T follicular helper cell (primary cell): Measurements from ENCODE around the gene DYRK2.
"Not testable (repeated sequence)": the region's sequence is repeated elsewhere in the genome, so short reads cannot be mapped to it uniquely, and the experiment has no call there.

Experiments used
- DNase-seq: peaks from one replicate; pipeline ENCODE4 v3.0.0-alpha.2; 2020; ENCODE audit warnings: low read depth

DYRK2 gene

GRCh38 chr12:67671419-67671818 is 22.9 kb downstream of the DYRK2 start:
- DNase-seq: no peak

- no peak for DNase-seq
Measured at GRCh38 chr12:67671892-67672291, 23.3 kb downstream of the DYRK2 start.

GRCh38 chr12:67672507-67672906 is 24.0 kb downstream of the DYRK2 start:
- not testable (repeated sequence) for DNase-seq

- DNase-seq: not testable (repeated sequence)
Measured at GRCh38 chr12:67673509-67673908, 25.0 kb downstream of the DYRK2 start.

GRCh38 chr12:67674417-67674816 is 25.9 kb downstream of the DYRK2 start:
- no peak for DNase-seq

- no peak for DNase-seq
Measured at GRCh38 chr12:67676624-67677023, 28.1 kb downstream of the DYRK2 start.

- DNase-seq: no peak
Measured at GRCh38 chr12:67677166-67677565, 28.6 kb downstream of the DYRK2 start.

- no peak for DNase-seq
Measured at GRCh38 chr12:67681105-67681778, 32.7 kb downstream of the DYRK2 start.

- DNase-seq: no peak
Measured at GRCh38 chr12:67681941-67682620, 33.5 kb downstream of the DYRK2 start.

- DNase-seq: no peak
Measured at GRCh38 chr12:67689385-67689784, 40.8 kb downstream of the DYRK2 start.

- no peak for DNase-seq
Measured at GRCh38 chr12:67690656-67691055, 42.1 kb downstream of the DYRK2 start.

- DNase-seq: no peak
Measured at GRCh38 chr12:67691220-67691619, 42.7 kb downstream of the DYRK2 start.

GRCh38 chr12:67692135-67692534 is 43.6 kb downstream of the DYRK2 start:
- no peak for DNase-seq

- DNase-seq: no peak
Measured at GRCh38 chr12:67692966-67693365, 44.4 kb downstream of the DYRK2 start.

GRCh38 chr12:67693894-67694293 is 45.3 kb downstream of the DYRK2 start:
- DNase-seq: no peak

- DNase-seq: no peak
Measured at GRCh38 chr12:67694306-67694900, 45.9 kb downstream of the DYRK2 start.

- DNase-seq: no peak
Measured at GRCh38 chr12:67695974-67696373, 47.4 kb downstream of the DYRK2 start.

GRCh38 chr12:67697443-67697842 is 48.9 kb downstream of the DYRK2 start:
- DNase-seq: peak; percentile 18

GRCh38 chr12:67697967-67698366 is 49.4 kb downstream of the DYRK2 start:
- no peak for DNase-seq

GRCh38 chr12:67698672-67699581 is 50.4 kb downstream of the DYRK2 start:
- DNase-seq: peak; percentile 7

GRCh38 chr12:67701121-67701520 is 52.6 kb downstream of the DYRK2 start:
- DNase-seq: no peak

GRCh38 chr12:67702136-67702535 is 53.6 kb downstream of the DYRK2 start:
- no peak for DNase-seq
